GM06990 (cell line): Measurements from ENCODE around the gene RPL15.

Experiments
- DNase-seq: peaks from one replicate; pipeline ENCODE4 v3.0.0-alpha.2; 2011; ENCODE audit not compliant: insufficient read length; ENCODE audit errors: extremely low read depth
- H3K27me3 ChIP-seq: replicated peaks from 2 replicates; pipeline ENCODE4 v1.6.0; 2011; ENCODE audit warnings: low read length; ENCODE audit not compliant: control insufficient read depth, insufficient read depth
- H3K36me3 ChIP-seq: 2 replicates; pipeline ENCODE4 v1.5.1; 2011; ENCODE audit warnings: low read length; ENCODE audit not compliant: control insufficient read depth, insufficient read depth
- H3K4me3 ChIP-seq: replicated peaks from 2 replicates; pipeline ENCODE4 v1.5.1; 2011; ENCODE audit warnings: low read depth, mild to moderate bottlenecking, control low read depth, low read length
- TF ChIP-seq, protein P1 (sequence below): IDR thresholded peaks from 2 replicates; pipeline ENCODE4 v1.5.1; 2011; ENCODE audit warnings: low read length, control low read depth, mild to moderate bottlenecking, inconsistent platforms; ENCODE audit not compliant: insufficient read depth, poor library complexity, severe bottlenecking

RPL15 gene

GRCh38 chr3:23919628-23920027 is 2.7 kb downstream of the RPL15 start:
- TF ChIP-seq, protein P1, sequence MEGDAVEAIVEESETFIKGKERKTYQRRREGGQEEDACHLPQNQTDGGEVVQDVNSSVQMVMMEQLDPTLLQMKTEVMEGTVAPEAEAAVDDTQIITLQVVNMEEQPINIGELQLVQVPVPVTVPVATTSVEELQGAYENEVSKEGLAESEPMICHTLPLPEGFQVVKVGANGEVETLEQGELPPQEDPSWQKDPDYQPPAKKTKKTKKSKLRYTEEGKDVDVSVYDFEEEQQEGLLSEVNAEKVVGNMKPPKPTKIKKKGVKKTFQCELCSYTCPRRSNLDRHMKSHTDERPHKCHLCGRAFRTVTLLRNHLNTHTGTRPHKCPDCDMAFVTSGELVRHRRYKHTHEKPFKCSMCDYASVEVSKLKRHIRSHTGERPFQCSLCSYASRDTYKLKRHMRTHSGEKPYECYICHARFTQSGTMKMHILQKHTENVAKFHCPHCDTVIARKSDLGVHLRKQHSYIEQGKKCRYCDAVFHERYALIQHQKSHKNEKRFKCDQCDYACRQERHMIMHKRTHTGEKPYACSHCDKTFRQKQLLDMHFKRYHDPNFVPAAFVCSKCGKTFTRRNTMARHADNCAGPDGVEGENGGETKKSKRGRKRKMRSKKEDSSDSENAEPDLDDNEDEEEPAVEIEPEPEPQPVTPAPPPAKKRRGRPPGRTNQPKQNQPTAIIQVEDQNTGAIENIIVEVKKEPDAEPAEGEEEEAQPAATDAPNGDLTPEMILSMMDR, result no peak
- no peak overlapping the region for H3K4me3 ChIP-seq
- DNase-seq, result no peak
- H3K27me3 ChIP-seq, result no peaks in the 10 kb centered on the region
- peaks cover 7% of the 10 kb centered on the region for H3K36me3 ChIP-seq

- TF ChIP-seq, protein P1, result no peak
- H3K4me3 ChIP-seq, result no peak overlapping the region
- peaks cover 7% of the 10 kb centered on the region for H3K36me3 ChIP-seq
- H3K27me3 ChIP-seq, result no peaks in the 10 kb centered on the region
- DNase-seq, result no peak
These were observed 3.3 kb downstream of the RPL15 start for GRCh38 chr3:23920151-23920655.

- Histone ChIP-seq H3K27me3 (no peaks in the 10 kb centered on the region), H3K36me3 (peaks cover 7% of the 10 kb centered on the region), H3K4me3 (no peak overlapping the region)
- TF ChIP-seq, protein P1, result no peak
- DNase-seq, result no peak
These were observed 4.2 kb downstream of the RPL15 start for GRCh38 chr3:23921052-23921511.

- TF ChIP-seq, protein P1, result no peak
- no peak overlapping the region for H3K4me3 ChIP-seq
- no peak for DNase-seq
- H3K27me3 ChIP-seq, result no peaks in the 10 kb centered on the region
- peaks cover 6% of the 10 kb centered on the region for H3K36me3 ChIP-seq
These were observed 6.9 kb downstream of the RPL15 start for GRCh38 chr3:23923786-23924185.

DNA sequence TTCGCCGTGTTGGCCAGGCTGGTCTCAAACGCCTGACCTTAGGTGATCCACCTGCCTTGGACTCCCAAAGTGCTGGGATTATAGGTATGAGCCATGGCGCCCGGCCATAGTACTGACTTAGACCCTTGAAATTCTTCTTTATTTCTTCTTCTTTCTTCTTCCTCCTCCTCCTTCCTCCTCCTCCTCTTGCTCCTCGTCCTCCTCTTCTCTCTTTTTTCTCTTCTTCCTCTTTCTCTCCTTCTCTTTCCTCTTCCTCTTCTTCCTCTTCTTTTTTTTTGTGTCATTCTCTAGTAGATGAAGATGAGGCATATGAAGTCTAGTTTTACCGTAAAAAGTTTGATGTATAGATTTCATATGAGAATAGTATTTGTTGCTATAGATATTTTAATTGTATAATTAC is 9.3 kb downstream of the RPL15 start:
- Histone ChIP-seq H3K4me3 (no peak overlapping the region), H3K27me3 (no peaks in the 10 kb centered on the region), H3K36me3 (no peaks in the 10 kb centered on the region)
- TF ChIP-seq, protein P1, result no peak
- DNase-seq, result no peak

DNA sequence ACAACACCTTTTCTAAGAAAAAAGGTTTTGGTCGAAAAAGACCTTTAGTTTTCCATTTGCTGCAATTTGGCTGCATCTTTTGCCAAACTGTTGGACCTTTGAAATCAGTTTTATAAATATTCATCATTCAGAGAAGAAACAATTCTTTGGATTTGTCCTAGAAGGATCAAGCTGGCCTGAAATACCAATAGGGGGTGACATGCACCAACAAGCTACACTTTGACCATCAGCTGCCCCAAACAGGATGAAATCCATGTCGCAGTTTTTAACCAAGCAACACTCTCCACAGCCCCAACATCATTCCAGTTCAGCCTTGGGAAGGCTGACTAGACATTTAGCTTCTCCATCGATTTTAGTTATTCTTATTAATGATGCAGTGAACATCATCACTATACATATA is 9.8 kb downstream of the RPL15 start:
- DNase-seq, result no peak

More for the DNA sequence above, 9.8 kb downstream of the RPL15 start:
- Histone ChIP-seq H3K36me3 (no peaks in the 10 kb centered on the region), H3K4me3 (no peak overlapping the region), H3K27me3 (no peaks in the 10 kb centered on the region)
- TF ChIP-seq, protein P1, result no peak
